ENCODE data around the gene KHDRBS2.

DNA sequence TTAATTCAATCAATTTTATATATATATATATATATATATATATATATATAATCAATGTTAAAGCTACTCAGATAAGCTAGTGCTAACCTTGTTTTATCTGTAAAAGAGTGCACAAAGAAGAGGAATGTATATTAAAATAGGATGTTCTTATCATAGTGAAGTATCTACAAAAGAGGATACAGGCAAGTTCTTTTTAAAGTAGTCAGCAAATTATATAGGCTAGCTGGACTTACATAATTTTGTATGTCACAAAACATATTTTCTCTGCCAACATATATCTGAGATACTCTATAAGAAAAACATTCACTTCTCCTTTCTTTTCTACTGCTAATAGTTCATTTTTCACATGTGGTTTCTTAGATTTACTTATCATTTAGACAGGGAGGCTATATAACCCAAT, 39.9 kb downstream of the KHDRBS2 start:
- TF ChIP-seq SMC3 (IDR thresholded peaks at IDR 0.05; ENCODE audit: low read depth, low read length) (no peak), MXI1 (IDR thresholded peaks at IDR 0.05; ENCODE audit: borderline replicate concordance, low read depth, low read length) (no peak), POLR2A (IDR thresholded peaks at IDR 0.05; ENCODE audit: low read depth, low read length) (no peak), RFX5 (IDR thresholded peaks at IDR 0.05; ENCODE audit: low read depth, low read length) (no peak), RCOR1 (IDR thresholded peaks at IDR 0.05; ENCODE audit: insufficient replicate concordance, low read length) (no peak), CEBPB (IDR thresholded peaks at IDR 0.05; ENCODE audit: low read depth, low read length) (no peak), RAD21 (IDR thresholded peaks at IDR 0.05; ENCODE audit: low read length) (no peak), BHLHE40 (IDR thresholded peaks at IDR 0.05; ENCODE audit: low read depth, low read length) (no peak), FOS (IDR thresholded peaks at IDR 0.05; ENCODE audit: low read depth, low read length) (no peak), MAFK (IDR thresholded peaks at IDR 0.05; ENCODE audit: low read depth, low read length) (no peak), CHD1 (IDR thresholded peaks at IDR 0.05; ENCODE audit: low read depth, low read length) (no peak)
- TF ChIP-seq, protein P1, sequence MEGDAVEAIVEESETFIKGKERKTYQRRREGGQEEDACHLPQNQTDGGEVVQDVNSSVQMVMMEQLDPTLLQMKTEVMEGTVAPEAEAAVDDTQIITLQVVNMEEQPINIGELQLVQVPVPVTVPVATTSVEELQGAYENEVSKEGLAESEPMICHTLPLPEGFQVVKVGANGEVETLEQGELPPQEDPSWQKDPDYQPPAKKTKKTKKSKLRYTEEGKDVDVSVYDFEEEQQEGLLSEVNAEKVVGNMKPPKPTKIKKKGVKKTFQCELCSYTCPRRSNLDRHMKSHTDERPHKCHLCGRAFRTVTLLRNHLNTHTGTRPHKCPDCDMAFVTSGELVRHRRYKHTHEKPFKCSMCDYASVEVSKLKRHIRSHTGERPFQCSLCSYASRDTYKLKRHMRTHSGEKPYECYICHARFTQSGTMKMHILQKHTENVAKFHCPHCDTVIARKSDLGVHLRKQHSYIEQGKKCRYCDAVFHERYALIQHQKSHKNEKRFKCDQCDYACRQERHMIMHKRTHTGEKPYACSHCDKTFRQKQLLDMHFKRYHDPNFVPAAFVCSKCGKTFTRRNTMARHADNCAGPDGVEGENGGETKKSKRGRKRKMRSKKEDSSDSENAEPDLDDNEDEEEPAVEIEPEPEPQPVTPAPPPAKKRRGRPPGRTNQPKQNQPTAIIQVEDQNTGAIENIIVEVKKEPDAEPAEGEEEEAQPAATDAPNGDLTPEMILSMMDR (conservative IDR thresholded peaks at IDR 0.05; ENCODE audit: low read depth, low read length): no peak
- TF ChIP-seq, protein P2, sequence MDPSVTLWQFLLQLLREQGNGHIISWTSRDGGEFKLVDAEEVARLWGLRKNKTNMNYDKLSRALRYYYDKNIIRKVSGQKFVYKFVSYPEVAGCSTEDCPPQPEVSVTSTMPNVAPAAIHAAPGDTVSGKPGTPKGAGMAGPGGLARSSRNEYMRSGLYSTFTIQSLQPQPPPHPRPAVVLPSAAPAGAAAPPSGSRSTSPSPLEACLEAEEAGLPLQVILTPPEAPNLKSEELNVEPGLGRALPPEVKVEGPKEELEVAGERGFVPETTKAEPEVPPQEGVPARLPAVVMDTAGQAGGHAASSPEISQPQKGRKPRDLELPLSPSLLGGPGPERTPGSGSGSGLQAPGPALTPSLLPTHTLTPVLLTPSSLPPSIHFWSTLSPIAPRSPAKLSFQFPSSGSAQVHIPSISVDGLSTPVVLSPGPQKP (IDR thresholded peaks at IDR 0.05; ENCODE audit: borderline replicate concordance, low read depth, low read length): no peak

Measured in IMR-90 (cell line).